Epithelial cell of proximal tubule (primary cell): ENCODE measurements around the gene AFF3. TPM values are rescaled to one million over a fixed set of nuclear protein-coding genes. Genes with fewer than 3 reads are reported as not detected.

Experiments
- DNase-seq: peaks from one replicate; pipeline ENCODE4 v3.0.0-alpha.2; 2011; ENCODE audit warnings: low read depth
- H3K4me3 ChIP-seq: 2 replicates; pipeline ENCODE4 v1.5.1; 2011; ENCODE audit warnings: low read depth, mild to moderate bottlenecking, low read length
- total RNA-seq: library from RNA; depleted of rRNA; stranded (reverse); fragments of >200 nt; gene quantifications from 2 replicates; pipeline ENCODE4 v1.2.3, GENCODE V29; 2015
- TF ChIP-seq, protein P1 (sequence below): conservative IDR thresholded peaks from 2 replicates; pipeline ENCODE4 v1.5.1; 2012; ENCODE audit warnings: low read depth, mild to moderate bottlenecking, low read length

AFF3 gene
- total RNA-seq, 1 donor from 2014 or later: 0.35 TPM

- no peak for DNase-seq
- H3K4me3 ChIP-seq: no peak overlapping the region
- TF ChIP-seq, protein P1, sequence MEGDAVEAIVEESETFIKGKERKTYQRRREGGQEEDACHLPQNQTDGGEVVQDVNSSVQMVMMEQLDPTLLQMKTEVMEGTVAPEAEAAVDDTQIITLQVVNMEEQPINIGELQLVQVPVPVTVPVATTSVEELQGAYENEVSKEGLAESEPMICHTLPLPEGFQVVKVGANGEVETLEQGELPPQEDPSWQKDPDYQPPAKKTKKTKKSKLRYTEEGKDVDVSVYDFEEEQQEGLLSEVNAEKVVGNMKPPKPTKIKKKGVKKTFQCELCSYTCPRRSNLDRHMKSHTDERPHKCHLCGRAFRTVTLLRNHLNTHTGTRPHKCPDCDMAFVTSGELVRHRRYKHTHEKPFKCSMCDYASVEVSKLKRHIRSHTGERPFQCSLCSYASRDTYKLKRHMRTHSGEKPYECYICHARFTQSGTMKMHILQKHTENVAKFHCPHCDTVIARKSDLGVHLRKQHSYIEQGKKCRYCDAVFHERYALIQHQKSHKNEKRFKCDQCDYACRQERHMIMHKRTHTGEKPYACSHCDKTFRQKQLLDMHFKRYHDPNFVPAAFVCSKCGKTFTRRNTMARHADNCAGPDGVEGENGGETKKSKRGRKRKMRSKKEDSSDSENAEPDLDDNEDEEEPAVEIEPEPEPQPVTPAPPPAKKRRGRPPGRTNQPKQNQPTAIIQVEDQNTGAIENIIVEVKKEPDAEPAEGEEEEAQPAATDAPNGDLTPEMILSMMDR: no peak
Measured at GRCh38 chr2:100064592-100065428, 77.6 kb downstream of the AFF3 start.

DNA sequence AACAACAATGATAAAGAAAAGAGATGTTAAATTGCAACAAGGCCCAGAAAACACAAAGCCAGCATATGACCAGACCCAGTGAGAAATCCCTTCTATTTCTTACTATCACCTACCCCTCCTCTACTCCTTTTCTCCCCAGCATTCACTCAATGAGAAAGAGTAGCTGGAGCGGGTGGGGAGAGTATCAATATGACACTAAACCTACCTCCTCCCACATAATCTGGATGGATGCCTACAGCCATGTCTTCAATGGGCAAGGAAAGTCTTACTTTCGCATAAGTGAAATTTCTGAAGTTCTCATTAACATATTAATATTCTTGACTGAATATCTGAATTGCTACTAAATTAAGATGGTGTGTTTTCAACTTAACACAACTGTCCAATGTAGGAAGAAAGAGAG, 78.2 kb downstream of the AFF3 start:
- DNase-seq: no peak
- TF ChIP-seq, protein P1: no peak
- H3K4me3 ChIP-seq: no peak overlapping the region

DNA sequence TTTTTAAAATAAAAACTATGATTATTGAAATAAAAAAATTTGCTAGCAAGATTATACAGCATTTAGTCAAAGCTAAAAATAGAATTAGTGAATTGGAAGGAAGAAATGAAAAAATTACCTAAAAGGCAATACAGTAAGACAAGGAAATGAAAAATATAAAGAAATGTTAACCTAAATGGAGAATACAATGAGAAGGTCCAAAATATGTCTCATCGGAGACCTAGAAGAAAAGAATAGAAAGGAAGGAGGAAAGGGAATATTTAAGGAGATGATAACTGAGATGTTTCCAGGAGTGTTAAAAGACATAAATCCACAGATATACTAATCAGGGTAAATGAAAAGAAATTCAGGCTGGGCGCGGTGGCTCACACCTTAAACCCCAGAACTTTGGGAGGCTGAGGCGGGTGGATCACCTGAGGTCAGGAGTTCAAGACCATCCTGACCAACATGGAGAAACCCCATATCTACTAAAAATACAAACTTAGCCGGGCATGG, 78.9 kb downstream of the AFF3 start:
- H3K4me3 ChIP-seq: no peak overlapping the region
- TF ChIP-seq, protein P1: no peak

GRCh38 chr2:100062336-100062735, 80.1 kb downstream of the AFF3 start:
- TF ChIP-seq, protein P1: no peak
- H3K4me3 ChIP-seq: no peak overlapping the region
- no peak for DNase-seq

More for the DNA sequence above, 78.9 kb downstream of the AFF3 start:
- no peak for DNase-seq

GRCh38 chr2:100060875-100061274, 81.5 kb downstream of the AFF3 start:
- no peak overlapping the region for H3K4me3 ChIP-seq
- no peak for DNase-seq
- TF ChIP-seq, protein P1: no peak

- H3K4me3 ChIP-seq: no peak overlapping the region
- TF ChIP-seq, protein P1: no peak
- no peak for DNase-seq
Measured at GRCh38 chr2:100059638-100060037, 82.8 kb downstream of the AFF3 start.

DNA sequence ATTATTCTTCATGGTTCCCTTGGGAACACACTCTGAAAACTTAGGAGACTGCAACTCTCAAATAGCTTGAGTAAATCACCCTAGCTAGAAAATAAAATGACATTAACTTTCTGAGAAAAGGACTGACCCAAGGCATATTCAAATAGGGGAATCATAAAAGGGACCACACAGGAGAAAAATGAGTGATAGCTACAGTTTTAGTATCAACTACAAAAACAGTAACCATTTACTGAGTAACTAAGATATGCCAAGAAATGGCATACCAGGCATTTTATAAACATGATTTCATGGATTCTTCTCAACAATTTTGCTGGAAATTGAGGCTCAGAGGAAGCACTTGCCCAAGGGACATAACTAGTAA, 84.5 kb downstream of the AFF3 start:
- H3K4me3 ChIP-seq: no peak overlapping the region
- DNase-seq: peak; percentile 25
- TF ChIP-seq, protein P1: no peak
